ENCODE measurements around the gene BCAS1. TPM values are rescaled to one million over a fixed set of nuclear protein-coding genes. Genes with fewer than 3 reads are reported as not detected.
"Not testable (repeated sequence)": the region's sequence is repeated elsewhere in the genome, so short reads cannot be mapped to it uniquely, and the experiment has no call there.

BCAS1 gene
- total RNA-seq, 1 experiment from 2014 or later: not detected

GRCh38 chr20:53986037-53986650 lies 84.2 kb downstream of the BCAS1 start:
- no peak for DNase-seq (ENCODE audit: low read depth)

- DNase-seq (ENCODE audit: low read depth): no peak
These were observed 85.3 kb downstream of the BCAS1 start for GRCh38 chr20:53985150-53985518.

GRCh38 chr20:53984356-53985149 lies 85.8 kb downstream of the BCAS1 start:
- DNase-seq (ENCODE audit: low read depth): no peak

GRCh38 chr20:53983401-53983800 lies 87.0 kb downstream of the BCAS1 start:
- no peak for DNase-seq (ENCODE audit: low read depth)

- no peak for DNase-seq (ENCODE audit: low read depth)
These were observed 87.8 kb downstream of the BCAS1 start for GRCh38 chr20:53982624-53983023.

- DNase-seq (ENCODE audit: low read depth): peak; percentile 10
These were observed 88.5 kb downstream of the BCAS1 start for GRCh38 chr20:53981752-53982437.

- DNase-seq (ENCODE audit: low read depth): no peak
These were observed 89.3 kb downstream of the BCAS1 start for GRCh38 chr20:53981130-53981529.

GRCh38 chr20:53980031-53980465 lies 90.3 kb downstream of the BCAS1 start:
- DNase-seq (ENCODE audit: low read depth): no peak

- DNase-seq (ENCODE audit: low read depth): no peak
These were observed 91.9 kb downstream of the BCAS1 start for GRCh38 chr20:53978497-53978896.

GRCh38 chr20:53977391-53977790 lies 93.0 kb downstream of the BCAS1 start:
- no peak for DNase-seq (ENCODE audit: low read depth)

GRCh38 chr20:53975761-53976160 lies 94.6 kb downstream of the BCAS1 start:
- no peak for DNase-seq (ENCODE audit: low read depth)

- DNase-seq (ENCODE audit: low read depth): no peak
These were observed 95.4 kb downstream of the BCAS1 start for GRCh38 chr20:53974785-53975555.

GRCh38 chr20:53973882-53974281 lies 96.5 kb downstream of the BCAS1 start:
- not testable (repeated sequence) for DNase-seq (ENCODE audit: low read depth)

- no peak for DNase-seq (ENCODE audit: low read depth)
These were observed 98.2 kb downstream of the BCAS1 start for GRCh38 chr20:53972179-53972578.

- no peak for DNase-seq (ENCODE audit: low read depth)
These were observed 99.2 kb downstream of the BCAS1 start for GRCh38 chr20:53971096-53971683.

- no peak for DNase-seq (ENCODE audit: low read depth)
These were observed 100.2 kb downstream of the BCAS1 start for GRCh38 chr20:53970232-53970631.

- no peak for DNase-seq (ENCODE audit: low read depth)
These were observed 102.9 kb downstream of the BCAS1 start for GRCh38 chr20:53967527-53967926.

GRCh38 chr20:53966774-53967398 lies 103.5 kb downstream of the BCAS1 start:
- no peak for DNase-seq (ENCODE audit: low read depth)

GRCh38 chr20:53964501-53965253 lies 105.7 kb downstream of the BCAS1 start:
- no peak for DNase-seq (ENCODE audit: low read depth)

GRCh38 chr20:53964067-53964466 lies 106.3 kb downstream of the BCAS1 start:
- DNase-seq (ENCODE audit: low read depth): no peak
